Astrocyte of the spinal cord (primary cell): ENCODE measurements around the gene PIEZO1.
"Not testable (repeated sequence)": the region's sequence is repeated elsewhere in the genome, so short reads cannot be mapped to it uniquely, and the experiment has no call there.

ENCODE experiments used
- DNase-seq: peaks from one replicate; pipeline ENCODE4 v3.0.0; 2011; ENCODE audit warnings: low read depth, low spot score
- H3K4me3 ChIP-seq: 2 replicates; pipeline ENCODE4 v1.5.1; 2011; ENCODE audit warnings: low read depth, mild to moderate bottlenecking, low read length, moderate library complexity
- CTCF ChIP-seq: IDR thresholded peaks from 2 replicates; pipeline ENCODE4 v1.5.1; 2012; ENCODE audit warnings: low read depth, mild to moderate bottlenecking, low read length, inconsistent platforms
- in situ Hi-C: cut with HindIII; loops from 2 replicates; pipeline ENCODE4 v1.10.0; 2017; ENCODE audit warnings: low sequenced_read_pairs

The PIEZO1 gene

GRCh38 chr16:88676502-88677242, 108.3 kb downstream of the PIEZO1 start:
- in situ Hi-C loops, result no loop called here
- TF ChIP-seq CTCF, result no peak
- DNase-seq, result no peak
- H3K4me3 ChIP-seq, result no peak overlapping the region

DNA sequence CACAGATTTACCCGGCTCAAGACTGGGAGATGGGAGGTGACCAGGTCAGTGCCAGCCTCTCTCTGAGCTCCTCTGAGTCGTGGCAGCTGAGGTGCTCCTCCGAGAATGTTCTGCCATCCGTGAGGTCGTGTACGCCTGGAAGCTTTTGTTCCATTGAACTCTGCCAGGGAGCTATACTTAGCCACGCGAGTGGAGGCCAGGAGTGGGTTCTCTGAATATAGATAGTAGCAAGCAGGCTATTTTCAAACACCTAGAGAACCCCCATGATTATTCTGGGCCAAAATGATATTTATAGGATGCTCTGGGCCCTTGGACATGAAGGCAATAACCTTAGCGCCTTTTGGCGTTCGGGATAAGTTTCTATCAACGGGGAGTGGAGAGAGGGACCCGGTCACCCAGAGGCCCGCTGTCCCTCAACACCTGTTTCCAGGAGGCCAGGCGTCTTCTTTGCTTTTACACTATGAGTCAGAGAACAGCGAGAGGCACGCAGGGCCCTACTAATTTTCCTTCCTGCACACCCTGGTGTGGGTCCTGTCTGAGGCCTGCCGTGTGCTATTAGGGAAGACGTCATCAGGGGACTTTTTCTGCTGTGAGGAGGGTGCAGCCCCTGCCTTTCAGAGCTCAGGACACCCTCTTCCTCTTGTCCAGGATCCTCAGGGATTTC, 111.2 kb downstream of the PIEZO1 start:
- no peak for DNase-seq
- no peak for TF ChIP-seq CTCF
- no peak overlapping the region for H3K4me3 ChIP-seq
- in situ Hi-C loops, result no loop called here

DNA sequence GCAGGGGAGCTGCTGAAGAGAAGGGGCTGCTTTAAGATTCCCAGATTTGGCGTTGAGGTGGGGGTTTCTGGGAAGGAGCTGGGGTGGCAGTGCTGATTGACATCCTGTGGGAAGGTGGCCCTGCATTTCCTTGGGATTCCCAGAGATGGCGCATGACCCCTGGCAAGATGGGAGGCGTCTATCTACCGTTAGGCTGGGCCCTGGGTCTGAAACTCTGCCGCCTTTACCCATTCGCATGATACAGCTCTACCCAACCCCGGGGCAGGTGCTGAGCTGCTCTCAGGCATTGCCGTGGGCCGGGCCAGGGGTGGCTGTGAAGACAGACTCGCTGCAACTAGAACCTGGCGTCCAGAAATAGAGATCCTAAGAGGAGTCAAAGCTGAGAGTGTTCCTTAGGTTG, 112.2 kb downstream of the PIEZO1 start:
- in situ Hi-C loops, result no loop called here
- no peak for DNase-seq
- peak; percentile 38 for TF ChIP-seq CTCF
- H3K4me3 ChIP-seq, result no peak overlapping the region

DNA sequence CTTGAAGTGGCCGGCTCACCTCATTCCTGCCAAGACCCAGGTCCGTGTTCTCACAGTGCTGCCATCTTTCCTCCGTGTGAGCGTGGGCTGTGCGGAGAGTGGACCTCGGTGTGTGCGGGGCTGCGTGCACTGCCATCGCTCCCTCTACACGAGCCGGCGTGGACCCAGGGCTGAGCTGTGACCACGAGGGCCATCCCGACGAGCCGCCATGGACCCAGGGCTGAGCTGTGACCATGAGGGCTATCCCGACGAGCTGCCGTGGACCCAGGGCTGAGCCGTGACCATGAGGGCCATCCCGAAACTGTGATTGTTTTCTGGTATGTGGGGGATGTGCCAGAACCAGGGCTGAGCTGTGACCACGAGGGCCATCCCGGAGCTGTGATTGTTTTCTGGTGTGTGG, 113.2 kb downstream of the PIEZO1 start:
- DNase-seq, result no peak
- H3K4me3 ChIP-seq, result no peak overlapping the region
- in situ Hi-C loops, result no loop called here
- TF ChIP-seq CTCF, result no peak

GRCh38 chr16:88669980-88670379, 115.0 kb downstream of the PIEZO1 start:
- no peak for DNase-seq
- H3K4me3 ChIP-seq, result no peak overlapping the region
- TF ChIP-seq CTCF, result no peak
- in situ Hi-C loops, result no loop called here

- in situ Hi-C loops, DNase-seq, H3K4me3 ChIP-seq: not testable (repeated sequence)
Observed at GRCh38 chr16:88669493-88669892, 115.5 kb downstream of the PIEZO1 start.

DNA sequence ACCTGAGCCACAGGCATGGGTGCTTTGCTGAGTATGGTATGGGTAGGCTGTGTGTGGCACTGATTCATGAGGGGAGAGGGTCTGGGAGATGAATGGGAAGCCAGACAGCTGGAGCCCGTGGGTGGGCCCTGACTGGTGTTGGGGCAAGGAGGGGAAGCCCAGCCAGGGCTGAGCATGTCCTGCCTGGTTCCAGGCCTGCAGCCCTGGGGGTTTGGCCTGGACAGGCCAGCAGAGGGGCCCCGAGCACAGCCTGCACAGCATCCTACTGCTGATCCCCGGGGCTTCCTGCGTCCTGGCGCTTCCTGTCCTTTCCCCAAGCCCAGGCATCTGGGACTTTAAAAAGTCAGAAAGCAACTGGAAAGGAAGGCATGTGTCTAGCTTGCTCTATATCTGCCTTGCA, 117.6 kb downstream of the PIEZO1 start:
- no peak for TF ChIP-seq CTCF
- in situ Hi-C loops, result no loop called here
- no peak for DNase-seq
- H3K4me3 ChIP-seq, result no peak overlapping the region
